Ectodermal cell (in vitro differentiated cells): ENCODE results near the gene EPHX1.

Experiments
- H3K27ac ChIP-seq: 2 replicates; pipeline ENCODE4 v1.7.0; 2013; ENCODE audit warnings: mild to moderate bottlenecking, low read depth, low read length; ENCODE audit not compliant: insufficient read depth, poor library complexity, severe bottlenecking
- H3K27me3 ChIP-seq: 2 replicates; pipeline ENCODE4 v1.7.0; 2013; ENCODE audit warnings: mild to moderate bottlenecking, low read length; ENCODE audit not compliant: insufficient read depth, control insufficient read depth, poor library complexity, severe bottlenecking
- H3K36me3 ChIP-seq: one replicate; pipeline ENCODE4 v1.7.0; 2013; ENCODE audit warnings: low read length; ENCODE audit not compliant: control insufficient read depth, insufficient read depth
- H3K4me1 ChIP-seq: one replicate; pipeline ENCODE4 v1.7.0; 2013; ENCODE audit warnings: low read length; ENCODE audit not compliant: control insufficient read depth, insufficient read depth
- H3K4me3 ChIP-seq: 2 replicates; pipeline ENCODE4 v1.7.0; 2013; ENCODE audit warnings: low read depth, low read length, control low read depth; ENCODE audit not compliant: insufficient read depth
- H3K9me3 ChIP-seq: 2 replicates; pipeline ENCODE4 v1.7.0; 2013; ENCODE audit warnings: mild to moderate bottlenecking, low read length, moderate library complexity; ENCODE audit not compliant: control insufficient read depth
- WGBS, 2 experiments: methylation state at CpG; one replicate each; pipeline ENCODE4 v1.1.7; 2013; ENCODE audit warnings: missing lambda C conversion rate in 2 of 2; 5-methylcytosine and 5-hydroxymethylcytosine counted together

EPHX1 gene

DNA sequence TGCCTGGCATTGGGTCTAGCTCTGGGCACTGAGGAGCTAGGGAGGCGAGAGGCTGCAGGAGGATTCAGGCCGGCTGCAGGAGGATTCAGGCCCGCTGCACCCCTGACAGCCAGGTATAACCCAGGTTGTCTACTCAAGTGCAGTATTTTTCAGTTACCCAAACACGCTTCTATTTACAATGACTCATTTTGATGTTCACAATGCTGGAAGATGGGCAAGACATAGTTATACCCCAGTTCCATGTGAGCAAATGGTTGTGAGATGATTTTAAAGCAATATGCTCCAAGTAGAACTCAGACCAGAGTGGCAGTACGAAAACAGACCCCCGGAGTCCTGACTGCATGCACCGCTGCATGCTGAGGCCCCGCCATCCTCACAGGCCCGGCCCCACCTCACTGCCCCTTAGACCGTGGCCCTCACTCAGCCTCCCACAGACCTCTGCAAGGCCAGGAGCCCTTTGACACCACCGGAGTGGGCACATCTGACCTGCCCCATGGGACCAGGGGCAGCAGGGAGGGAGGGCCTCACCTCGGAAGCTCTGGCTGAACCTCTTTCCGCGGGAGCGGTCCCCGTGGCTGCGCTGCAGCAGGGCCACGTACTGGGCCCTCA, 78.5 kb downstream of the EPHX1 start:
- 76% methylated on average over 18 of the region's 18 CpGs for WGBS, 2 experiments
- no peaks in the 10 kb centered on the region for H3K4me1 ChIP-seq
- H3K36me3 ChIP-seq: no peaks in the 10 kb centered on the region
- H3K27ac ChIP-seq: no peak overlapping the region
- no peak overlapping the region for H3K4me3 ChIP-seq
- H3K27me3 ChIP-seq: peaks cover 53% of the 10 kb centered on the region
- no peaks in the 10 kb centered on the region for H3K9me3 ChIP-seq

DNA sequence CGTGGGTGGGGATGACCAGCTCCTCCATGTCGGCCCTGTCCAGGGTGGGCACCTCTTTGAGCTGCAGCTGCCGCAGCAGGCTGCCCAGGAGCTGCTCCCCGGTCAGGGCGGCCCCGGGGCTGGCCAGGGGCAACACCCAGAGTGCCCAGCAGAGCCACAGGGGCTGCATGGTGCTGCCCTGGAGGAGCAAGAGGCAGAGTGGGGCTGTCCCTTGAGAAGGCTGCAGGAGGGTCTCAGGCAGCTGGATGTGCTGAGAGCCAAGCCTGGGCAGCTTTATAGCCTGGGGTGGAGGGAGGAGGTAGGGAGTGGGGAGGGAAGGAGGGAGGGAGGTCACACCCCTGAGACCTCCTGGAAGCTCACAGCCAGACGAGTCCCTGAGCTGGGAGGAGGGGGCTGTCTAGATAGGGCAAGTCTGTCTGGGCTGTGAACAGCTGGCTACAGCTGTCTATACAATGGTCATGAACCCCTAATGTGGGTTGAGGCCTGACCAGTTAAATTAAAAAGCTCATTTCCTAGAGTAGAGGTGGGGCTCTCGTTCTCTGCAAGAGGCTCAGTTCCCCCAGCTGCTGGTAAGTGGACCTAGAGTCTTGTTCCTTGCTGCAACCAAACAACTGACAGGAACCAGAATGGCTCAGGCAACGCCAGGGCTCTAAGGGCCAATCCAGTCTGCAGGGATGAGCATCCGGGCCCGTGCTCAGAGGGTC, 79.1 kb downstream of the EPHX1 start, which contains the start of gene LEFTY1:
Gene LEFTY1, minus strand, starts transcription at position 249 of the 704 bp plus-strand sequence. Its CDS starts 80 bp downstream, at position 169.
- WGBS, 2 experiments: 63 to 67% methylated on average over 11 of the region's 11 CpGs
- no peak within 1 kb of the TSS for H3K4me3 ChIP-seq
- no peaks in the 10 kb centered on the region for H3K36me3 ChIP-seq
- no peak within 1 kb of the TSS for H3K27ac ChIP-seq
- H3K4me1 ChIP-seq: no peaks in the 10 kb centered on the region
- H3K27me3 ChIP-seq: peaks cover 47% of the 10 kb centered on the region
- no peaks in the 10 kb centered on the region for H3K9me3 ChIP-seq

DNA sequence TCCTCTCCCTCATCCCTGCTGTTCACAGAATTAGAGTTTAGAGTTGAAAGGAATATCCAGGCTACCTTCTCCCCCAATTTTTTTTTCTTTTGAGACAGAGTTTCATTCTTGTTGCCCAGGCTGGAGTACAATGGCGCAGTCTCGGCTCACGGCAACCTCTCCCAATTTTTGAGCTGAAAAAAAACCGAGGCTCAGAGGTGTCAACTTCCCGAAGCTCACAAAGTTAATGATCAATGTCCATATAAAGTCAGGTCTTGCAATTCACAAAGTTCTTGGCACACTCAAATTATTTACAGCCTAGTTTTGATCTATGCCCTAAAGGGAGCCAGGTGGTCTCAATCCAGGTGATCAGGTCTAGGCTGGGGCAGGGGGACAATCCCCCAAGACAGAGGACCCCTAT, 79.8 kb downstream of the EPHX1 start:
- no peak overlapping the region for H3K27ac ChIP-seq
- WGBS, 2 experiments: 80 to 85% methylated on average over 5 of the region's 5 CpGs
- H3K9me3 ChIP-seq: no peaks in the 10 kb centered on the region
- no peaks in the 10 kb centered on the region for H3K36me3 ChIP-seq
- H3K27me3 ChIP-seq: peaks cover 40% of the 10 kb centered on the region
- no peaks in the 10 kb centered on the region for H3K4me1 ChIP-seq
- H3K4me3 ChIP-seq: no peak overlapping the region

DNA sequence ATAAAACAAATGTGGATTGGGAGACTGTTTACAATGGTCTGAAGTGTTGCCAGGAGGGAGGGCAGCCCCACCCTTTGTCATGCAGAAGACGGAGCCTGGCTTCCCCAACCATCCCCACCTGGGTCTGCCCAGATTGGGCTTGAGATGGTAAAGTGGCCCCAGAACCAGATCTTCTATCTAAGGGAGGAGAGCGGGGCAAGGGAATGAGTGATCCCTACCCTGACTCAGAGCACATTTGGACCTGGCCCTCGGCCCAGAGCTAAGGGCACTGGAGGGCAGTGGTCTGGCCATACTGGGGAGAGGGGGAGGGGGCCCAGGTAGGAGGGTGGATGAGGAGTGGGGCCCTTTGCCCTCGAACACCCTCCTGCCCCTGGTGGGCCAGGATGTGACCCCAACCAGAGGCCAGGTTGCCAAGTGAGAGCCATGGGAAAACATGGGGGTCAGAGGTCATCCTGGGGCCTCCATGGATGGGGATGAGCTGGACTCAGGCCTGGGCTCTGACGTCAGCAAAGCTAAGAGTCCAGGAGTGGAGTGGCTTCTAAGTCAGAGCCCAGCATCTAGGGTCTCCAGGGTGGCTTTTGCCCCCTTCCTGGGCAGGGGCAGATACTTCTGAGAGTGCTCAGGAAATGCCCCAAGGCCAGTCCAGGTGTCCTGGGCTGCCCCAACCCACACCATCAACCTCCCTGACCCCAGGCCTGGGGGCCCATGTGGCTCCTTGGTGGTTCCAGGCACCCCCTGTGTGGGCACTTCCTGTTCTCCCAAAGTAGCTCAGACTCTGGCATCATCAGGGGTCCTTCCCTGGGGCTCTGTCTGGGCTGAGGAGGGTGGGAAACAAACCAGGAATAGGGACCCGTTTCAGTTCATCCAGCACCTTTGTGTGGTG, 80.7 kb downstream of the EPHX1 start:
- no peaks in the 10 kb centered on the region for H3K9me3 ChIP-seq
- H3K27ac ChIP-seq: no peak overlapping the region
- no peak overlapping the region for H3K4me3 ChIP-seq
- H3K27me3 ChIP-seq: peaks cover 34% of the 10 kb centered on the region
- no peaks in the 10 kb centered on the region for H3K36me3 ChIP-seq
- H3K4me1 ChIP-seq: no peaks in the 10 kb centered on the region
- 68 to 76% methylated on average over 6 of the region's 6 CpGs for WGBS, 2 experiments

DNA sequence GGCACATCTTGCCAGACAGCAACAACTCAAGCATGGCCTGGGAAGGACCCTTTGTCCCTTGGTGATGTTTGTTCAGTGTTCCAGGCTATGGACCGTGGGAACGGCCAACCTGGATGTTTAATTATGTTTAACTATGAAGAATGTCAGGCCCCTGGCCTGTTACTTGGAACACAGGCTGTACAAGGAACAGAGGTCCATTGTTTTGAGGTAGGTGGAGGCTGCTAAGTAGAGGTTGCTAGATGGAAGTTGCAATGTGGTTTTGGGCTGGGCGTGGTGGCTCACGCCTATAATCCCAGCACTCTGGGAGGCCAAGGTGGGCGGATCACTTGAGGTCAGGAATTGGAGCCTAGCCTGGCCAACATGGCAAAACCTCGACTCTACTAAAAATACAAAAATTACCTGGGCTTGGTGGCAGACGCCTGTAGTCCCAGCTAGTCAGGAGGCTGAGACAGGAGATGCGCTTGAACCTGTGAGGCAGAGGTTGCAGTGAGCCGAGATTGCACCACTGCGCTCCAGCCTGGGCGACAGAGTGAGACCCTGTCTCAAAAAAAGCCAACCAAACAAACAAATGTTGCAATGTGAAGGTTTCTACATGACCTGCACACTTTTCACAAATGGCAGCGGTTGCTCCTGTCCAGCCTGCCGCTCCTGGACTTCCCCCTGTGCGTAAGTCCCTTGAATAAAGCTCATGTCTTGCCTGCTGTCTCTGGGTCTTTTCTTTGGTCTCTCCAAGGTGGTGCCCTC, 81.5 kb downstream of the EPHX1 start:
- no peaks in the 10 kb centered on the region for H3K4me1 ChIP-seq
- WGBS, 2 experiments: 93 to 95% methylated on average over 14 of the region's 14 CpGs
- H3K4me3 ChIP-seq: no peak overlapping the region
- peaks cover 30% of the 10 kb centered on the region for H3K27me3 ChIP-seq
- no peak overlapping the region for H3K27ac ChIP-seq
- no peaks in the 10 kb centered on the region for H3K36me3 ChIP-seq
- no peaks in the 10 kb centered on the region for H3K9me3 ChIP-seq

DNA sequence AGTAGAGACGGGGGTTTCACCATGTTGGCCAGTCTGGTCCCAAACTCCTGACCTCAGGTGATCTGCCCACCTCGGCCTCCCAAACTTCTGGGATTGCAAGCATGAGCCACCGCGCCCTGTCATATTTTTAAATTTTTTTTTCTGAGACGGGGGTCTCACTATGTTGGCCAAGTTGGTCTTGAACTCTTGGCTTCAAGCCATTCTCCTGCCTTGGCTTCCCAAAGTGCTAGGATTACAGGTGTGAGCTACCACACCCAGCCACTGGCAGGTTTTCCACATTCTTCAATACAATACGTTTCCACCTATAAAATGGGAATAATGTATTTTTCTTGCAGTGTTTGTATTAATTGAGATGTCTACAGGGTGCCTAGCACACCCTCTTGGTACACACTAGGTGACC, 82.4 kb downstream of the EPHX1 start:
- no peaks in the 10 kb centered on the region for H3K9me3 ChIP-seq
- H3K4me1 ChIP-seq: no peaks in the 10 kb centered on the region
- peaks cover 21% of the 10 kb centered on the region for H3K27me3 ChIP-seq
- H3K27ac ChIP-seq: no peak overlapping the region
- 93 to 95% methylated on average over 5 of the region's 6 CpGs for WGBS, 2 experiments
- H3K4me3 ChIP-seq: no peak overlapping the region
- no peaks in the 10 kb centered on the region for H3K36me3 ChIP-seq
